ENCODE results near the gene LIPC.

The LIPC gene

GRCh38 chr15:58410353-58410752, 21.4 kb upstream of the LIPC start:
- Histone ChIP-seq H3K4me3 (ENCODE audit: low read depth in 1 of 2, low read length in 1 of 2) (peak overlapping the region in 1 of 2 experiments; percentile 22), H3K27me3 (no peaks in the 10 kb centered on the region), H3K27ac (no peak overlapping the region), H3K4me1 (ENCODE audit: control insufficient read depth in 1 of 2, insufficient read depth in 1 of 2, low read depth in 1 of 2, low read length in 1 of 2) (peaks cover 0 to 9% of the 10 kb centered on the region in 2 experiments), H3K9me3 (no peaks in the 10 kb centered on the region), H3K36me3 (no peaks in the 10 kb centered on the region)
- TF ChIP-seq CTCF (IDR thresholded peaks at IDR 0.05), result no peak

GRCh38 chr15:58413253-58413652, 18.5 kb upstream of the LIPC start:
- Histone ChIP-seq H3K36me3 (no peaks in the 10 kb centered on the region), H3K27ac (no peak overlapping the region), H3K4me3 (ENCODE audit: low read depth in 1 of 2, low read length in 1 of 2) (no peak overlapping the region), H3K27me3 (no peaks in the 10 kb centered on the region), H3K4me1 (ENCODE audit: control insufficient read depth in 1 of 2, insufficient read depth in 1 of 2, low read depth in 1 of 2, low read length in 1 of 2) (peaks cover 0 to 9% of the 10 kb centered on the region in 2 experiments), H3K9me3 (no peaks in the 10 kb centered on the region)
- TF ChIP-seq CTCF (IDR thresholded peaks at IDR 0.05), result no peak

GRCh38 chr15:58415636-58416035, 16.2 kb upstream of the LIPC start:
- H3K9me3 ChIP-seq, result no peaks in the 10 kb centered on the region
- H3K27me3 ChIP-seq, result no peaks in the 10 kb centered on the region
- no peaks in the 10 kb centered on the region for H3K36me3 ChIP-seq
- H3K27ac ChIP-seq, result no peak overlapping the region
- no peak overlapping the region for H3K4me3 ChIP-seq (ENCODE audit: low read depth in 1 of 2, low read length in 1 of 2)
- TF ChIP-seq CTCF (IDR thresholded peaks at IDR 0.05), result no peak
- H3K4me1 ChIP-seq (ENCODE audit: control insufficient read depth in 1 of 2, insufficient read depth in 1 of 2, low read depth in 1 of 2, low read length in 1 of 2), result peaks cover 0 to 3% of the 10 kb centered on the region in 2 experiments

GRCh38 chr15:58416963-58417362, 14.8 kb upstream of the LIPC start:
- Histone ChIP-seq H3K9me3 (no peaks in the 10 kb centered on the region), H3K4me1 (ENCODE audit: control insufficient read depth in 1 of 2, insufficient read depth in 1 of 2, low read depth in 1 of 2, low read length in 1 of 2) (no peaks in the 10 kb centered on the region), H3K4me3 (ENCODE audit: low read depth in 1 of 2, low read length in 1 of 2) (no peak overlapping the region), H3K27me3 (no peaks in the 10 kb centered on the region), H3K27ac (no peak overlapping the region), H3K36me3 (no peaks in the 10 kb centered on the region)
- no peak for TF ChIP-seq CTCF (IDR thresholded peaks at IDR 0.05)

- Histone ChIP-seq H3K27ac (no peak overlapping the region), H3K4me3 (ENCODE audit: low read depth in 1 of 2, low read length in 1 of 2) (no peak overlapping the region), H3K4me1 (ENCODE audit: control insufficient read depth in 1 of 2, insufficient read depth in 1 of 2, low read depth in 1 of 2, low read length in 1 of 2) (no peaks in the 10 kb centered on the region), H3K36me3 (no peaks in the 10 kb centered on the region), H3K27me3 (no peaks in the 10 kb centered on the region), H3K9me3 (no peaks in the 10 kb centered on the region)
- no peak for TF ChIP-seq CTCF (IDR thresholded peaks at IDR 0.05)
These were observed 13.7 kb upstream of the LIPC start for GRCh38 chr15:58418135-58418534.
